GM23338 (cell line): ENCODE measurements around the gene FOXA1. TPM values are rescaled to one million over a fixed set of nuclear protein-coding genes. Genes with fewer than 3 reads are reported as not detected.
A peak's percentile ranks its signal among the peaks of the same experiment; 100 is the strongest.

ENCODE experiments used
- ATAC-seq: fragments of 200-7000 bp; cut with Tn5 transposase; 3 replicates; pipeline ENCODE4 v1.9.1; 2020
- DNase-seq: peaks from one replicate; pipeline ENCODE4 v3.0.0-alpha.2; 2015; ENCODE audit warnings: low spot score
- H2AFZ ChIP-seq: fragments of 200-600 bp; sonication (generic); 2 replicates; pipeline ENCODE4 v1.8.0; 2016; ENCODE audit warnings: antibody characterized with exemption, mild to moderate bottlenecking, moderate library complexity
- H3F3A ChIP-seq: fragments of 200-600 bp; sonication (generic); replicated peaks from 2 replicates; pipeline ENCODE4 v1.8.0; 2017; ENCODE audit warnings: antibody characterized with exemption, mixed run types, low read depth
- H3K27ac ChIP-seq: fragments of 200-600 bp; sonication (generic); 2 replicates; pipeline ENCODE4 v1.6.1; 2016; ENCODE audit warnings: low read depth
- H3K27me3 ChIP-seq: fragments of 200-600 bp; sonication (generic); 2 replicates; pipeline ENCODE4 v1.8.0; 2016; ENCODE audit warnings: mild to moderate bottlenecking, mixed run types, moderate library complexity; ENCODE audit not compliant: insufficient read depth
- H3K36me3 ChIP-seq: fragments of 200-600 bp; sonication (generic); 2 replicates; pipeline ENCODE4 v1.8.0; 2016; ENCODE audit warnings: mild to moderate bottlenecking; ENCODE audit not compliant: insufficient read depth
- H3K4me1 ChIP-seq: fragments of 200-600 bp; sonication (generic); 2 replicates; pipeline ENCODE4 v1.8.0; 2016; ENCODE audit warnings: mild to moderate bottlenecking, moderate library complexity; ENCODE audit not compliant: insufficient read depth
- H3K4me2 ChIP-seq: fragments of 200-600 bp; sonication (generic); 2 replicates; pipeline ENCODE4 v1.7.1; 2017; ENCODE audit warnings: mixed run types
- H3K4me3 ChIP-seq: fragments of 200-600 bp; sonication (generic); 2 replicates; pipeline ENCODE4 v1.6.1; 2016; ENCODE audit warnings: mixed run types
- H3K79me2 ChIP-seq: fragments of 200-600 bp; sonication (generic); replicated peaks from 2 replicates; pipeline ENCODE4 v1.8.0; 2017; ENCODE audit warnings: mild to moderate bottlenecking; ENCODE audit not compliant: insufficient read depth
- H3K9me2 ChIP-seq: fragments of 200-600 bp; sonication (generic); 2 replicates; pipeline ENCODE4 v1.8.0; 2017; ENCODE audit not compliant: insufficient read depth
- H4K20me1 ChIP-seq: fragments of 200-600 bp; sonication (generic); replicated peaks from 2 replicates; pipeline ENCODE4 v1.8.0; 2017; ENCODE audit warnings: mild to moderate bottlenecking; ENCODE audit not compliant: insufficient read depth
- H3K27ac Mint-ChIP-seq: 2 replicates; pipeline ENCODE4 v1.8.0; 2020; ENCODE audit warnings: inconsistent platforms, mild to moderate bottlenecking, moderate library complexity, mixed read lengths
- H3K27me3 Mint-ChIP-seq: 3 replicates; pipeline ENCODE4 v1.8.0; 2022; ENCODE audit warnings: low read depth, mild to moderate bottlenecking, moderate library complexity, mixed read lengths, inconsistent platforms; ENCODE audit not compliant: insufficient read depth, poor library complexity
- H3K36me3 Mint-ChIP-seq: 3 replicates; pipeline ENCODE4 v1.8.0; 2021; ENCODE audit warnings: low read depth, mild to moderate bottlenecking, inconsistent platforms, moderate library complexity, mixed read lengths
- H3K4me1 Mint-ChIP-seq: 3 replicates; pipeline ENCODE4 v1.8.0; 2020; ENCODE audit warnings: mild to moderate bottlenecking, inconsistent platforms, mixed read lengths
- H3K4me3 Mint-ChIP-seq: 3 replicates; pipeline ENCODE4 v1.8.0; 2021; ENCODE audit warnings: moderate library complexity, mild to moderate bottlenecking, inconsistent platforms, mixed read lengths
- H3K9me3 Mint-ChIP-seq: 3 replicates; pipeline ENCODE4 v1.8.0; 2020; ENCODE audit warnings: moderate library complexity, mild to moderate bottlenecking, inconsistent platforms, mixed read lengths
- POLR2AphosphoS5 ChIP-seq: IDR thresholded peaks from 2 replicates; pipeline ENCODE4 v1.6.1; 2016; ENCODE audit warnings: antibody characterized with exemption, low read depth
- ZNF114 ChIP-seq: fragments of 250-450 bp; sonication (Bioruptor Pico); IDR thresholded peaks from 2 replicates; pipeline ENCODE4 v1.5.0; 2020; ENCODE audit warnings: mild to moderate bottlenecking, moderate library complexity
- polyA plus RNA-seq: library from polyadenylated mRNA; unstranded; fragments of >200 nt; fragmentation: Nextera tagmentation; extraction: Ambion mirVana; gene quantifications from 2 replicates; pipeline ENCODE4 v1.2.1, GENCODE V29; 2016
- total RNA-seq: library from RNA; depleted of rRNA; stranded (reverse); fragments of >200 nt; shearing (Covaris generic); gene quantifications from 2 replicates; pipeline ENCODE4 v1.2.3, GENCODE V29; 2014
- TF ChIP-seq, protein P1 (sequence below): fragments of 250-450 bp; sonication (Bioruptor Pico); IDR thresholded peaks from 2 replicates; pipeline ENCODE4 v1.5.0; 2020; ENCODE audit warnings: mild to moderate bottlenecking, moderate library complexity
- TF ChIP-seq, protein P2 (sequence below), 2 experiments: fragments of 200-600 bp in 1 of 2; sonication (generic) in 1 of 2; conservative IDR thresholded peaks; 2 replicates each; pipeline versions ENCODE4 v1.5.1 to v1.6.1; 2016 to 2017; ENCODE audit warnings: antibody characterized with exemption in 2 of 2, low read depth in 2 of 2, mild to moderate bottlenecking in 2 of 2, moderate library complexity in 1 of 2
- TF ChIP-seq, protein P3 (sequence below): IDR thresholded peaks from 2 replicates; pipeline ENCODE4 v1.6.1; 2016; ENCODE audit warnings: antibody characterized with exemption

Gene FOXA1
- total and polyA plus RNA-seq, 2 experiments from 2014 or later = not detected

DNA sequence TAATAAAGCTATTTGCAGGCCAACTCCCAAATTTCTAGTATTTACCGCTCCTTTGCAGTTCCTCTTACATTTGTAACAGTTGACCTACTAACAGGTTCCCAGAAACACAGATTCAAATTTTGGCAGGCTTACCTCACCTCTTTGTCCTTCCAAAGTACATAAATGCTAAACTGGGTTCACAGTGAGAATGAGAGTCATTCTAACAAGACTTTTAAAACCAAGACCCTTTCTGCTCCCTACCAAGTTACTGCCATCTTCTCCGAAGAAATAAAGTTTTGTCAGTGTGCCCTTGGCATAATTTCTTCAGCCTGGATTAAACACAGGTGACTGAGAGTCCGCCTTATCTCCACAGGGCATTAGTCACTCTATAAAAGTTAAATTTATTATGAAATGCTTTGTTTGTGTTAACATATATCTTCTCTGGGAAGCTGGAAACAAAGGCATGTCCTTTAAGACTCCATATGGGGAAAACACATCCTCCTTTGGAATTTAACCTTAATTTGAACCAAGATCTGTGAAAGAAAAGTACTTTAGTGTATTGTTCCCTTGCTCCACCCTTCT, 28.2 kb downstream of the FOXA1 start:
- H3K27me3 ChIP-seq = no peaks in the 10 kb centered on the region
- 0 out of 2 replicates have a peak overlapping the region, but pooled peaks have one; percentile 3 for H3K4me2 ChIP-seq
- H3K27ac ChIP-seq = no peak overlapping the region
- no peaks in the 10 kb centered on the region for H3K36me3 ChIP-seq
- no peak overlapping the region for H2AFZ ChIP-seq
- no peaks in the 10 kb centered on the region for H3K9me2 ChIP-seq
- peaks cover 14% of the 10 kb centered on the region for H3K4me1 Mint-ChIP-seq
- H3K9me3 Mint-ChIP-seq = no peaks in the 10 kb centered on the region
- H4K20me1 ChIP-seq = no peaks in the 10 kb centered on the region
- no peak overlapping the region for H3K4me3 ChIP-seq
- no peaks in the 10 kb centered on the region for H3K27me3 Mint-ChIP-seq
- peak; percentile 28 for DNase-seq
- TF ChIP-seq POLR2AphosphoS5 (no peak), ZNF114 (no peak)
- TF ChIP-seq, protein P1, sequence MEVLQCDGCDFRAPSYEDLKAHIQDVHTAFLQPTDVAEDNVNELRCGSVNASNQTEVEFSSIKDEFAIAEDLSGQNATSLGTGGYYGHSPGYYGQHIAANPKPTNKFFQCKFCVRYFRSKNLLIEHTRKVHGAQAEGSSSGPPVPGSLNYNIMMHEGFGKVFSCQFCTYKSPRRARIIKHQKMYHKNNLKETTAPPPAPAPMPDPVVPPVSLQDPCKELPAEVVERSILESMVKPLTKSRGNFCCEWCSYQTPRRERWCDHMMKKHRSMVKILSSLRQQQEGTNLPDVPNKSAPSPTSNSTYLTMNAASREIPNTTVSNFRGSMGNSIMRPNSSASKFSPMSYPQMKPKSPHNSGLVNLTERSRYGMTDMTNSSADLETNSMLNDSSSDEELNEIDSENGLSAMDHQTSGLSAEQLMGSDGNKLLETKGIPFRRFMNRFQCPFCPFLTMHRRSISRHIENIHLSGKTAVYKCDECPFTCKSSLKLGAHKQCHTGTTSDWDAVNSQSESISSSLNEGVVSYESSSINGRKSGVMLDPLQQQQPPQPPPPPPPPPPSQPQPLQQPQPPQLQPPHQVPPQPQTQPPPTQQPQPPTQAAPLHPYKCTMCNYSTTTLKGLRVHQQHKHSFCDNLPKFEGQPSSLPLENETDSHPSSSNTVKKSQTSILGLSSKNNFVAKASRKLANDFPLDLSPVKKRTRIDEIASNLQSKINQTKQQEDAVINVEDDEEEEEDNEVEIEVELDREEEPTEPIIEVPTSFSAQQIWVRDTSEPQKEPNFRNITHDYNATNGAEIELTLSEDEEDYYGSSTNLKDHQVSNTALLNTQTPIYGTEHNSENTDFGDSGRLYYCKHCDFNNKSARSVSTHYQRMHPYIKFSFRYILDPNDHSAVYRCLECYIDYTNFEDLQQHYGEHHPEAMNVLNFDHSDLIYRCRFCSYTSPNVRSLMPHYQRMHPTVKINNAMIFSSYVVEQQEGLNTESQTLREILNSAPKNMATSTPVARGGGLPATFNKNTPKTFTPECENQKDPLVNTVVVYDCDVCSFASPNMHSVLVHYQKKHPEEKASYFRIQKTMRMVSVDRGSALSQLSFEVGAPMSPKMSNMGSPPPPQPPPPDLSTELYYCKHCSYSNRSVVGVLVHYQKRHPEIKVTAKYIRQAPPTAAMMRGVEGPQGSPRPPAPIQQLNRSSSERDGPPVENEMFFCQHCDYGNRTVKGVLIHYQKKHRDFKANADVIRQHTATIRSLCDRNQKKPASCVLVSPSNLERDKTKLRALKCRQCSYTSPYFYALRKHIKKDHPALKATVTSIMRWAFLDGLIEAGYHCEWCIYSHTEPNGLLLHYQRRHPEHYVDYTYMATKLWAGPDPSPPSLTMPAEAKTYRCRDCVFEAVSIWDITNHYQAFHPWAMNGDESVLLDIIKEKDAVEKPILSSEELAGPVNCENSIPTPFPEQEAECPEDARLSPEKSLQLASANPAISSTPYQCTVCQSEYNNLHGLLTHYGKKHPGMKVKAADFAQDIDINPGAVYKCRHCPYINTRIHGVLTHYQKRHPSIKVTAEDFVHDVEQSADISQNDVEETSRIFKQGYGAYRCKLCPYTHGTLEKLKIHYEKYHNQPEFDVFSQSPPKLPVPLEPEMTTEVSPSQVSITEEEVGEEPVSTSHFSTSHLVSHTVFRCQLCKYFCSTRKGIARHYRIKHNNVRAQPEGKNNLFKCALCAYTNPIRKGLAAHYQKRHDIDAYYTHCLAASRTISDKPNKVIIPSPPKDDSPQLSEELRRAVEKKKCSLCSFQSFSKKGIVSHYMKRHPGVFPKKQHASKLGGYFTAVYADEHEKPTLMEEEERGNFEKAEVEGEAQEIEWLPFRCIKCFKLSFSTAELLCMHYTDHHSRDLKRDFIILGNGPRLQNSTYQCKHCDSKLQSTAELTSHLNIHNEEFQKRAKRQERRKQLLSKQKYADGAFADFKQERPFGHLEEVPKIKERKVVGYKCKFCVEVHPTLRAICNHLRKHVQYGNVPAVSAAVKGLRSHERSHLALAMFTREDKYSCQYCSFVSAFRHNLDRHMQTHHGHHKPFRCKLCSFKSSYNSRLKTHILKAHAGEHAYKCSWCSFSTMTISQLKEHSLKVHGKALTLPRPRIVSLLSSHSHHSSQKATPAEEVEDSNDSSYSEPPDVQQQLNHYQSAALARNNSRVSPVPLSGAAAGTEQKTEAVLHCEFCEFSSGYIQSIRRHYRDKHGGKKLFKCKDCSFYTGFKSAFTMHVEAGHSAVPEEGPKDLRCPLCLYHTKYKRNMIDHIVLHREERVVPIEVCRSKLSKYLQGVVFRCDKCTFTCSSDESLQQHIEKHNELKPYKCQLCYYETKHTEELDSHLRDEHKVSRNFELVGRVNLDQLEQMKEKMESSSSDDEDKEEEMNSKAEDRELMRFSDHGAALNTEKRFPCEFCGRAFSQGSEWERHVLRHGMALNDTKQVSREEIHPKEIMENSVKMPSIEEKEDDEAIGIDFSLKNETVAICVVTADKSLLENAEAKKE (CRISPR knock-in tag) = no peak
- TF ChIP-seq, protein P2, sequence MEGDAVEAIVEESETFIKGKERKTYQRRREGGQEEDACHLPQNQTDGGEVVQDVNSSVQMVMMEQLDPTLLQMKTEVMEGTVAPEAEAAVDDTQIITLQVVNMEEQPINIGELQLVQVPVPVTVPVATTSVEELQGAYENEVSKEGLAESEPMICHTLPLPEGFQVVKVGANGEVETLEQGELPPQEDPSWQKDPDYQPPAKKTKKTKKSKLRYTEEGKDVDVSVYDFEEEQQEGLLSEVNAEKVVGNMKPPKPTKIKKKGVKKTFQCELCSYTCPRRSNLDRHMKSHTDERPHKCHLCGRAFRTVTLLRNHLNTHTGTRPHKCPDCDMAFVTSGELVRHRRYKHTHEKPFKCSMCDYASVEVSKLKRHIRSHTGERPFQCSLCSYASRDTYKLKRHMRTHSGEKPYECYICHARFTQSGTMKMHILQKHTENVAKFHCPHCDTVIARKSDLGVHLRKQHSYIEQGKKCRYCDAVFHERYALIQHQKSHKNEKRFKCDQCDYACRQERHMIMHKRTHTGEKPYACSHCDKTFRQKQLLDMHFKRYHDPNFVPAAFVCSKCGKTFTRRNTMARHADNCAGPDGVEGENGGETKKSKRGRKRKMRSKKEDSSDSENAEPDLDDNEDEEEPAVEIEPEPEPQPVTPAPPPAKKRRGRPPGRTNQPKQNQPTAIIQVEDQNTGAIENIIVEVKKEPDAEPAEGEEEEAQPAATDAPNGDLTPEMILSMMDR (conservative IDR thresholded peaks at IDR 0.05; ENCODE audit: low read depth in 2 of 2) = no peak
- TF ChIP-seq, protein P3, sequence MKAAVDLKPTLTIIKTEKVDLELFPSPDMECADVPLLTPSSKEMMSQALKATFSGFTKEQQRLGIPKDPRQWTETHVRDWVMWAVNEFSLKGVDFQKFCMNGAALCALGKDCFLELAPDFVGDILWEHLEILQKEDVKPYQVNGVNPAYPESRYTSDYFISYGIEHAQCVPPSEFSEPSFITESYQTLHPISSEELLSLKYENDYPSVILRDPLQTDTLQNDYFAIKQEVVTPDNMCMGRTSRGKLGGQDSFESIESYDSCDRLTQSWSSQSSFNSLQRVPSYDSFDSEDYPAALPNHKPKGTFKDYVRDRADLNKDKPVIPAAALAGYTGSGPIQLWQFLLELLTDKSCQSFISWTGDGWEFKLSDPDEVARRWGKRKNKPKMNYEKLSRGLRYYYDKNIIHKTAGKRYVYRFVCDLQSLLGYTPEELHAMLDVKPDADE = no peak
- H3F3A ChIP-seq = no peaks in the 10 kb centered on the region
- H3K4me3 Mint-ChIP-seq = no peak overlapping the region; the same call in 2 of the 3 replicates
- ATAC-seq = peak; percentile 49
- no peaks in the 10 kb centered on the region for H3K4me1 ChIP-seq
- no peaks in the 10 kb centered on the region for H3K79me2 ChIP-seq
- H3K36me3 Mint-ChIP-seq = no peaks in the 10 kb centered on the region
- H3K27ac Mint-ChIP-seq = peak overlapping the region; percentile 50; the same call in 1 of the 2 replicates
